Epidermal melanocyte (primary cell): ENCODE measurements around the gene ASB18.

ENCODE experiments used
- DNase-seq: peaks from one replicate; pipeline ENCODE4 v3.0.0; 2011; ENCODE audit warnings: low spot score; ENCODE audit not compliant: insufficient read length

The ASB18 gene

GRCh38 chr2:236164201-236164924, 99.8 kb downstream of the ASB18 start:
- no peak for DNase-seq

GRCh38 chr2:236163471-236164200, 100.6 kb downstream of the ASB18 start:
- DNase-seq, result no peak

GRCh38 chr2:236162882-236163470, 101.2 kb downstream of the ASB18 start:
- no peak for DNase-seq

- no peak for DNase-seq
These were observed 102.0 kb downstream of the ASB18 start for GRCh38 chr2:236162031-236162845.

- DNase-seq, result no peak
These were observed 102.7 kb downstream of the ASB18 start for GRCh38 chr2:236161531-236161930.

GRCh38 chr2:236161082-236161462, 103.1 kb downstream of the ASB18 start:
- no peak for DNase-seq

GRCh38 chr2:236160366-236161081, 103.7 kb downstream of the ASB18 start:
- no peak for DNase-seq

- DNase-seq, result no peak
These were observed 104.4 kb downstream of the ASB18 start for GRCh38 chr2:236159778-236160170.

GRCh38 chr2:236158969-236159777, 105.0 kb downstream of the ASB18 start:
- DNase-seq, result no peak

- DNase-seq, result no peak
These were observed 106.2 kb downstream of the ASB18 start for GRCh38 chr2:236157815-236158498.

- DNase-seq, result no peak
These were observed 106.8 kb downstream of the ASB18 start for GRCh38 chr2:236157366-236157765.

- no peak for DNase-seq
These were observed 107.4 kb downstream of the ASB18 start for GRCh38 chr2:236156860-236157194.

- no peak for DNase-seq
These were observed 107.9 kb downstream of the ASB18 start for GRCh38 chr2:236156095-236156859.

GRCh38 chr2:236155406-236155805, 108.8 kb downstream of the ASB18 start:
- no peak for DNase-seq

- no peak for DNase-seq
These were observed 117.8 kb downstream of the ASB18 start for GRCh38 chr2:236146436-236146835.

GRCh38 chr2:236143811-236144210, 120.4 kb downstream of the ASB18 start:
- DNase-seq, result no peak
